ENCODE results near the gene ARX. TPM values are rescaled to one million over a fixed set of nuclear protein-coding genes. Genes with fewer than 3 reads are reported as not detected.
A peak's percentile ranks its signal among the peaks of the same experiment; 100 is the strongest.

The ARX gene
- total RNA-seq, 1 experiment from 2014 or later, result not detected

DNA sequence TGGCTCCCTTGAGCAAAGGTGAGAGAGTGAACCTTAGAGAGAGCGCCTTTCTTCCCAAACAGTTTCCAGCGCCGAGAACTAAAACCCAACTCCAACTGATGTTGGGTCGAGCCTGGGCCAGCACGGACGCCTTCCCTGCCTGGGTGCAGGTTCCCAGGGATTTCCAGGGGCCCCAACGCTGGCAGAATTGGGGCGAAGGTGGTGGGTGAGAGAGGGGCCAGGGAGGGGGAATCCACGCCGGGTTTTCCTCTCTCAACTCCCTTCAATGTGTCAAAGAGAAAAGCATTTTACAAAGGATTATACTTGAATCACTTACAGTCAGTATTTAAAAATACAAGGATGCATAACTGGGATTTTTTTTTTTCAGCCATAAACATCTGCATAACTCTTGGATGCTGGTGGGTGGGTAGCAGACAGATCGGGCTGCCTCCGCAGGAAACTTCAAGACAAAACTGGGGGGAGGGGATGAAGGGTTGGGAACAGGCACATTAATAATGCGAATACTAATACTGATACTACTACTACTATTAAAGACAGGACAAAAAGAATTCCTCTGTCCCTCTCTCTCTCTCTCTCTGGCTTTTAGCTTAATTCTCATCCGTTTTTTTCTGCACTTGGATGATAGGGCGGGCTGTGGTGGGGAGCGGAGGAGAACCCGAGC lies 1.3 kb upstream of the ARX start:
- no peak for DNase-seq (ENCODE audit: low read depth)

GRCh38 chrX:25016361-25016671 lies 551 bp upstream of the ARX start:
- no peak for DNase-seq (ENCODE audit: low read depth)

DNA sequence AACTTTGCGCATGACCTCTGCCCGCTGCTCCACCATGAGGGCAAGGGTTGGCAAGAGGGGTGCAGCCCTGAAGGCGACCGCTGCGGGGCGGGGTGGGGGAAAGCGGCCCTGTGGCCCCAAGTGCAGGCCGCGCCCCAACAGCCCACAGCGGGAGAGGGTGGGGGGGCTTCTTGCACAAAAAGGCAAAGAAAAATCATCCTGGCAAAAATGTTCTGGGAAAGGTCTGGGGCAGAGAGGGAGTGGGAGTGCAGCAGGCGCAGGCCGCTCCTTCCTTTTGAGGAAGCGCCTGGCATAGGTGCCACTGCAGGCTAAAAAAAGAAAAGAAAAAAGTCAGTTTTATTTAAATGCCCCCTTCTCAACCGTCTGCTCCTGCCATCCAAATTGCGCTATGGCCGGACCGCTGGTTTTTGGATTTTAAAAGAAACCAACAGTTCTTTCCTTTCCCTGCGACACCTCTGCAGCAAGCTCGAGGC lies 1.4 kb downstream of the ARX start:
- no peak for DNase-seq (ENCODE audit: low read depth)

GRCh38 chrX:25013632-25014365 lies 2.0 kb downstream of the ARX start:
- no peak for DNase-seq (ENCODE audit: low read depth)

DNA sequence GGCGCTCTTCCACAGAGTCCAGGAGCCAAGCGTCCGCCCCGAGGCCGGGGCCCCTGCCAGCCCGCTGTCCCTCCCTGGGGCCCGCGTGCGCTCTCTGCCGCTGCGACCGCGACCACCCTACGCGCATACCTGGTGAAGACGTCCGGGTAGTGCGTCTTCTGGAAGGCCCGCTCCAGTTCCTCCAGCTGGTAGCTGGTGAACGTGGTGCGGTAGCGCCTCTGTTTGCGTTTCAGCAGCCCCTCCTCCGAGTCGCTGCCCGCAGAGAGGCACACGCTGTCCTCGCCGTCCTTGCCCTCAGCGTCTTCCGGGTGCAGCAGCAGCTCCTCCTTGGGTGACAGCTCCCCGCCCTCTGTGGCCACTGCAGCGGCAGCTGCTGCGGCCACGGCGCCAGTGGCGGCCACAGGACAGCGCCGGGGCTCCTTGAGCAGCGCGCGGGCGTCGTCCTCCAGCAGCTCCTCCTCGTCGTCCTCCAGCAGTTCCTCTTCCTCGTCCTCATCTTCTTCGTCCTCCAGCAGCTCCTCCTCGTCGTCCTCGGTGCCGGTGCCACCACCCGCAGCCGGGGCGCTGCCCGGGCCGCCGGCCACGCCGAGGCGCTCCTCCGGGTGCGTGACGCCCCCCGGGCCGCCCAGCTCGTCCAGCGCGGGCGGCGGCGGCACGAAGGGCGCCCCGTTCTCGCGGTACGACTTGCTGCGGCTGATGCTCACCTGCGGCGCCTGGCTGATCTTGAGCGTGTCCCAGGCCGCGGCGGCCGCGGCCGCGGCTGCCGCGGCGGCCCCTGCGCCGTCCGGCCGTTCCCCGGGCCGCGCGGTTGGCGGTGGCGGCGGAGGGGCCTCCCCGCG lies 2.8 kb downstream of the ARX start:
- peak; percentile 14 for DNase-seq (ENCODE audit: low read depth)

- DNase-seq (ENCODE audit: low read depth), result no peak
These were observed 3.4 kb downstream of the ARX start for GRCh38 chrX:25012433-25012735.

GRCh38 chrX:25011589-25012432 lies 4.0 kb downstream of the ARX start:
- no peak for DNase-seq (ENCODE audit: low read depth)

- no peak for DNase-seq (ENCODE audit: low read depth)
These were observed 4.8 kb downstream of the ARX start for GRCh38 chrX:25010784-25011588.

DNA sequence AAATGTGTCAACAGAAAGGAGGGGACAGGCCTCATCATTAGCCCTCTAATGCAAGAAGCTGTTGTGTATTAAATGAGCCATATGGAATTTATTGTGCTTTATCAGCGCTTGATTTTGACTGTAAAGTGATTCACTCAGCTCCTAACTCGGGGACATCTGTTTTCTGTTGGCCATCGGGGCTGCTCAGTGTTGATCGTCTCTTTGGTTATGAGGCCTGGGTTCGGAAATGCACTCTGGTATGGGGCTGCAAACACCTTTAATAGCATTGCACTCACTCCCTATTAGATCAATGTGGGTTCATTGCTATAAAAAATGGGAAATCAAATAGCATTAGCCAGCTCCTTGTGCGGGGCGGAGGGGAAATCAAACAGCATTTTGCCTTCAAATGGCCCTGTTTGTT lies 6.4 kb downstream of the ARX start:
- no peak for DNase-seq (ENCODE audit: low read depth)

DNA sequence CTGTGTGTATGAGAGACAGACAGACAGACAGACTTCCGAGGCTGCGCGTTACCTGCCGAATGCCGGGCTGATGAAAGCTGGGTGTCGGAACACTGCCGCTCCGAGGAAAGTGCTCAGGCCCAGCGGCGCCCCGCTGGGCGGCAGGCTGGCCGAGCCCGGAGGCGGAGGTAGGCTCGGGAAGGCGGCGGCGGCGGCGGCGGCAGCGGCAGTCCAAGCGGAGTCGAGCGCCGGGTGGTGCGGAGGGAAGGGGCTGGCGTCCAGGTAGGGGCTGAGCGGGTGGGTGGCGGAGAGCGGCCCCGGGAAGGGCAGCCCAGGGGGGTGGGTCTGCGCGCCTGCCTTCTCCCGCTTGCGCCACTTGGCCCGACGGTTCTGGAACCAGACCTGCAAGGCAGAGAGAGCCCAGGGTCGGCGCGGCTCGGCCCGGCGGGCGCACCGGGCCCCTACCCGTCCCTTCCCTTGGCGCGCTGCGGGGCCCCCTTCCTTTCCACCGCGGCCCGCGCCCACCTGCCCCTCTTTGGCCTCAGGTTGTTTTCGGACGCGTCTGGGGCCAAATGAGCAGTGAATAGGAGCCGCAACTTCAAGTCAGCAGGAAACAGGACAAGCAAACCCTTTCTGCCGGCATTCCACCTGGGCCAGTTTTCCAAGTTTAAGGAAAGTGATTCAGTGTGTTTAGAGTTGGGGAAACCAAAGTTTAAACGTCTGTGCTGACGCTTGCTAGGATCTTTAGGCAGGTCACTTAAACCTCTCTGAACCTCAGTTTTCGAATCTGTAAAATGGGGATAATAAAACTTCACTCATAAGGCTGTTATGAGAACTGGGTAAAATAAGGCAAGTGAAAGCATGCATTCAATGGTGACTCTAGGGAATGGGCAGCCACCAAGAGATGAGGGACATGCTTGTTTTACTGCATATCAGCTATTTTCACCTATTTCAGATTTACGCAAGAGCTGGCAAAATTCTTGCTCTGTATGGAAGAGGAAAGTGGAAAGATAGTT lies 8.4 kb downstream of the ARX start:
- DNase-seq (ENCODE audit: low read depth), result no peak

DNA sequence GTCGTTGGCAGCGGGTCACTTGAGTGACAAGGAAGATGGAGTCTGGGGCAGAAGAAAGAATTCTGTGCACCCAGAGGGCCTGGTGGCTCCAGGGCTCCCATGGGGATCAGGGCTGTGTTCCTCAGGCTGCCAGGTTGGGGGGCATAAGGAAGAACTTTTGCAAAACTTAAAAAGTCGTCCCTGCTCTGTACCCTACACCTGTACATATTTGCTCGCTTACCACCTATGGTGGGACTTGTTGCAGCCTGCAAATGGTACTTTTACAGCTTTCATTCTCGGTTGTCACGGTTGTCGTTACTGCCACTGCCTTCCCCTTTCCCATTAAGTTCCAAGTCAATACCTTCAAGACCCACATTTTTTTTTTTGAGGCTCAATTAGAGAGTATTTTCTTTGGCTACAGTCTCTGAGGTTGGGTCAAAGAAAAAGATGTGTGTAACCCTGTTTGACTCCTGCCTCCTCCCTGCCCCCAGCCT lies 9.1 kb downstream of the ARX start:
- DNase-seq (ENCODE audit: low read depth), result no peak

- DNase-seq (ENCODE audit: low read depth), result no peak
These were observed 10.2 kb downstream of the ARX start for GRCh38 chrX:25005382-25006185.

DNA sequence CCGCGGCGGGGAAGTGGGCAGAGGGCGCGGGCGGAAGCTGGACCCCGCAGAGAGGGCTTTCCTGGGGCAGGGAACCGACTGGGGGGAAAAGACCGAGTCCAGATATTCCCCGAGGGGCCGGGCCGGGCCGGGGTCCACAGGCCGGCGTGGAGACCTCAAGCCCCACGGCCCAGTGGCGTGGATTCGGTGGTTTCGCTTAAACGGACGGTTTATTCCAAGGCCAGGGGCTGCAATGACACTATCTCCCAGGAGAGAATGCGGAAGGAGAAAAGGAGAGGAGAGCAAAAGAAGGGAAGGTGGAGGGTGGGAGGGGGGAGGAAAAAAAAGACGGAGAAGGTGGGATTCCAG lies 10.8 kb downstream of the ARX start:
- DNase-seq (ENCODE audit: low read depth), result no peak

GRCh38 chrX:25004485-25005032 lies 11.2 kb downstream of the ARX start:
- no peak for DNase-seq (ENCODE audit: low read depth)

GRCh38 chrX:25004040-25004439 lies 11.7 kb downstream of the ARX start:
- no peak for DNase-seq (ENCODE audit: low read depth)

GRCh38 chrX:25003066-25003849 lies 12.5 kb downstream of the ARX start:
- DNase-seq (ENCODE audit: low read depth), result no peak

GRCh38 chrX:25002661-25003020 lies 13.1 kb downstream of the ARX start:
- no peak for DNase-seq (ENCODE audit: low read depth)
